Effector memory CD4-positive, alpha-beta T cell (primary cell): Measurements from ENCODE around the gene GPR85.

Experiments used
- DNase-seq, 3 donors: peaks; one replicate each; pipeline ENCODE4 v3.0.0-alpha.2; 2020
- H3K27ac ChIP-seq: 2 replicates; pipeline ENCODE4 v1.7.0; 2013; ENCODE audit warnings: mild to moderate bottlenecking, low read length, moderate library complexity; ENCODE audit not compliant: insufficient read depth, poor library complexity, severe bottlenecking
- H3K27me3 ChIP-seq: replicated peaks from 2 replicates; pipeline ENCODE4 v1.7.0; 2013; ENCODE audit warnings: mild to moderate bottlenecking, low read length; ENCODE audit not compliant: insufficient read depth, control insufficient read depth, poor library complexity, severe bottlenecking
- H3K36me3 ChIP-seq: 2 replicates; pipeline ENCODE4 v1.7.0; 2013; ENCODE audit warnings: mild to moderate bottlenecking, low read length, moderate library complexity; ENCODE audit not compliant: control insufficient read depth, insufficient read depth
- H3K4me1 ChIP-seq: 2 replicates; pipeline ENCODE4 v1.7.0; 2013; ENCODE audit warnings: low read length, mild to moderate bottlenecking; ENCODE audit not compliant: control insufficient read depth, insufficient read depth, poor library complexity, severe bottlenecking
- H3K4me3 ChIP-seq: 2 replicates; pipeline ENCODE4 v1.7.0; 2013; ENCODE audit warnings: low read length, low read depth, mild to moderate bottlenecking; ENCODE audit not compliant: insufficient read depth, poor library complexity, severe bottlenecking
- H3K9me3 ChIP-seq: 2 replicates; pipeline ENCODE4 v1.7.0; 2013; ENCODE audit warnings: mild to moderate bottlenecking, low read length, moderate library complexity; ENCODE audit not compliant: control insufficient read depth
- total RNA-seq, 3 donors: gene quantifications; one replicate each; lab custom pipeline; 2026; lab: John Stamatoyannopoulos, UW

Gene GPR85, protein sequence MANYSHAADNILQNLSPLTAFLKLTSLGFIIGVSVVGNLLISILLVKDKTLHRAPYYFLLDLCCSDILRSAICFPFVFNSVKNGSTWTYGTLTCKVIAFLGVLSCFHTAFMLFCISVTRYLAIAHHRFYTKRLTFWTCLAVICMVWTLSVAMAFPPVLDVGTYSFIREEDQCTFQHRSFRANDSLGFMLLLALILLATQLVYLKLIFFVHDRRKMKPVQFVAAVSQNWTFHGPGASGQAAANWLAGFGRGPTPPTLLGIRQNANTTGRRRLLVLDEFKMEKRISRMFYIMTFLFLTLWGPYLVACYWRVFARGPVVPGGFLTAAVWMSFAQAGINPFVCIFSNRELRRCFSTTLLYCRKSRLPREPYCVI
- 0 to 0.19 (median 0) reads per million in 3 donors for total RNA-seq

DNA sequence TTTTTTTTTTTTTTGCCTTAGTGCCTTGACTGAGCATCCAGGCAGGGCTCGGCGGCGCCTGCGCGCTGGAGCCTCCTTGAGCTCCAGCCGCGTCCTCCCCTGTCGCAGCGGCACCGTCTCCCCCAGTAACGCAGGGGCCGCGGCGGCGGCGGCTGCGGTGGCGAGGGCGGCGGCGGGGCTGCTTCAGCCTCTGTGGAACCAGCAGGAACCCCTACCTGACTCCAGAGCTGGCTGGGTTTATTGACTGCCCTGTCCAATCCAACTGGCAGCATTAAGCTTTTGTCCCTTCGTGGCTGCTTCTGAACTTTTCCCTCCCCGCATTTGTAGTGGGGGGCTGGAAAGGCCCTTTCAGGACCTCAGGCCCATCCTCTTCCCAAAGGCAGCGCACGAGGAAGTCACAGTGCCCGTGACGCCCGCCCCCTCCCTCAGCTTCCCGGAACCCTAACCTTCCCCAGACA lies at the start of gene GPR85:
Gene GPR85, minus strand, starts transcription at position 397 of the 458 bp plus-strand sequence. CDS start 2,106 bp downstream, outside the sequence.
- Histone ChIP-seq H3K4me1 (peaks cover 7% of the 10 kb centered on the region), H3K4me3 (no peak within 1 kb of the TSS), H3K27me3 (peaks cover 17% of the 10 kb centered on the region), H3K36me3 (no peaks in the 10 kb centered on the region), H3K27ac (no peak within 1 kb of the TSS), H3K9me3 (no peaks in the 10 kb centered on the region)
- DNase-seq = no peak

DNA sequence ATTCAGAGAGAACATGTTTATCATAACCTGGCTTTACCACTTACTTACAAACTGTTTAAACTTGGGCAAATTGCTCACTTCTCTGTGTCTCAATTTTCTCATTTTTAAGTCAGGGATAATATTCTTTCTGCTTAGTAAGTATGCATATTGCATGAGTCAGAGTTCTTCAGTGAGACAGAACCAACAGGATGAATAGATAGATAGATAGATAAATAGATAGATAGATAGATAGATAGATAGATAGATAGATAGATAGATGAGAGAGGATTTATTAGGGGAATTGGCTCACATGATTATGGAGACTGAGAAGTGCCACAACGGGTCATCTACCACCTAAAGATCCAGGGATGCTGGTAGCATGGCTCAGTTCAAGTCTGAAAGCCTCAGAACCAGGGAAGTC lies 47.4 kb upstream of the GPR85 start:
- H3K4me1 ChIP-seq = no peaks in the 10 kb centered on the region
- no peaks in the 10 kb centered on the region for H3K27me3 ChIP-seq
- H3K36me3 ChIP-seq = no peaks in the 10 kb centered on the region
- no peak for DNase-seq
- no peaks in the 10 kb centered on the region for H3K9me3 ChIP-seq
- no peak overlapping the region for H3K27ac ChIP-seq
- no peak overlapping the region for H3K4me3 ChIP-seq

- no peaks in the 10 kb centered on the region for H3K9me3 ChIP-seq
- DNase-seq = no peak
- no peaks in the 10 kb centered on the region for H3K27me3 ChIP-seq
- H3K36me3 ChIP-seq = no peaks in the 10 kb centered on the region
- no peak overlapping the region for H3K27ac ChIP-seq
- no peak overlapping the region for H3K4me3 ChIP-seq
- no peaks in the 10 kb centered on the region for H3K4me1 ChIP-seq
Measured at GRCh38 chr7:113131367-113131766, 44.7 kb upstream of the GPR85 start.

DNA sequence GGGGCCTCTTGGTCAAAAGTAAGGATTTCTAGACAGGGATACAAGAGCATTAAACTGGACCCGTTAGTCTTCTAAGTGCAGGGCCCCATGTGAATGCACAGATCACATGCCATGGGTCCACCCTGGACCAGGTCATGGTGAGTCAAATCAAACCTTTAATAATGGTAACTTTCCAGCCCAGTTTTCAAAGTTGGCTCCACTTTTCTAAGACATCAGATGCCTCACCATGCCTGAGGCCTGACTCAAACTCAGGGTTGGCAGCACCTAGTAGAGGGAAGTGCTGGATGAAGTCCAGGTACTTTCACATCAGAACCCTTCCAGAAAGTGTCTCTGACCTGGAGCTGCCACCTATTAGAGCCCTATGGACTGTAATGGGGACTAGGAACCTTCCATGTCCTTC lies 41.4 kb upstream of the GPR85 start:
- Histone ChIP-seq H3K4me3 (no peak overlapping the region), H3K27me3 (no peaks in the 10 kb centered on the region), H3K4me1 (no peaks in the 10 kb centered on the region), H3K27ac (no peak overlapping the region), H3K9me3 (no peaks in the 10 kb centered on the region), H3K36me3 (no peaks in the 10 kb centered on the region)
- DNase-seq = no peak

GRCh38 chr7:113125728-113126127 lies 39.1 kb upstream of the GPR85 start:
- Histone ChIP-seq H3K4me3 (no peak overlapping the region), H3K9me3 (no peaks in the 10 kb centered on the region), H3K4me1 (no peaks in the 10 kb centered on the region), H3K27ac (no peak overlapping the region), H3K27me3 (no peaks in the 10 kb centered on the region), H3K36me3 (no peaks in the 10 kb centered on the region)
- no peak for DNase-seq

GRCh38 chr7:113122744-113123143 lies 36.1 kb upstream of the GPR85 start:
- Histone ChIP-seq H3K4me1 (no peaks in the 10 kb centered on the region), H3K36me3 (no peaks in the 10 kb centered on the region)
- no peak for DNase-seq

GRCh38 chr7:113120647-113121046 lies 34.0 kb upstream of the GPR85 start:
- Histone ChIP-seq H3K27me3 (no peaks in the 10 kb centered on the region), H3K36me3 (no peaks in the 10 kb centered on the region), H3K4me3 (no peak overlapping the region), H3K9me3 (no peaks in the 10 kb centered on the region), H3K4me1 (no peaks in the 10 kb centered on the region), H3K27ac (no peak overlapping the region)
- DNase-seq = no peak

More at GRCh38 chr7:113122744-113123143, 36.1 kb upstream of the GPR85 start:
- Histone ChIP-seq H3K4me3 (no peak overlapping the region), H3K27me3 (no peaks in the 10 kb centered on the region), H3K9me3 (no peaks in the 10 kb centered on the region), H3K27ac (no peak overlapping the region)

GRCh38 chr7:113119429-113119828 lies 32.8 kb upstream of the GPR85 start:
- no peak overlapping the region for H3K27ac ChIP-seq

GRCh38 chr7:113118074-113118959 lies 31.7 kb upstream of the GPR85 start, which contains the start of gene SMIM30:
Gene SMIM30, minus strand, starts transcription at chr7:113118554. Its CDS starts 976 bp downstream, at chr7:113117578.
- H3K27ac ChIP-seq = peak within 1 kb of the TSS; percentile 67
- peak; percentile 68 to 81 (median 69) for DNase-seq
- no peaks in the 10 kb centered on the region for H3K27me3 ChIP-seq
- H3K4me1 ChIP-seq = no peaks in the 10 kb centered on the region
- H3K4me3 ChIP-seq = peak within 1 kb of the TSS; percentile 64
- no peaks in the 10 kb centered on the region for H3K9me3 ChIP-seq
- no peaks in the 10 kb centered on the region for H3K36me3 ChIP-seq

More at GRCh38 chr7:113119429-113119828, 32.8 kb upstream of the GPR85 start:
- DNase-seq = no peak
- Histone ChIP-seq H3K4me1 (no peaks in the 10 kb centered on the region), H3K27me3 (no peaks in the 10 kb centered on the region), H3K4me3 (no peak overlapping the region), H3K36me3 (no peaks in the 10 kb centered on the region), H3K9me3 (no peaks in the 10 kb centered on the region)
